Measurements from ENCODE around the gene DUOXA2.
"Not testable (repeated sequence)": the region's sequence is repeated elsewhere in the genome, so short reads cannot be mapped to it uniquely, and the experiment has no call there.

Gene DUOXA2

GRCh38 chr15:45118131-45118588 is 4.0 kb downstream of the DUOXA2 start:
- peak; percentile 81 for DNase-seq

GRCh38 chr15:45118996-45119395 is 4.9 kb downstream of the DUOXA2 start:
- no peak for DNase-seq

- no peak for DNase-seq
Measured at GRCh38 chr15:45120081-45120972, 6.2 kb downstream of the DUOXA2 start.

GRCh38 chr15:45121020-45121419 is 6.9 kb downstream of the DUOXA2 start:
- no peak for DNase-seq

- no peak for DNase-seq
Measured at GRCh38 chr15:45121706-45122417, 7.7 kb downstream of the DUOXA2 start.

GRCh38 chr15:45122719-45123118 is 8.6 kb downstream of the DUOXA2 start:
- DNase-seq, result no peak

GRCh38 chr15:45123397-45123796 is 9.3 kb downstream of the DUOXA2 start:
- DNase-seq, result no peak

GRCh38 chr15:45126535-45127158 is 12.5 kb downstream of the DUOXA2 start:
- DNase-seq, result no peak

GRCh38 chr15:45128971-45129639 is 15.0 kb downstream of the DUOXA2 start:
- DNase-seq, result no peak

- DNase-seq, result peak; percentile 45
Measured at GRCh38 chr15:45129651-45130129, 15.6 kb downstream of the DUOXA2 start, which contains the start of the genes DUOX1 and DUOXA1. Gene DUOX1, plus strand, starts transcription at chr15:45129994. Its CDS starts 1,973 bp downstream, at chr15:45131967. Gene DUOXA1, minus strand, starts transcription at chr15:45129879. Its CDS starts 6,865 bp downstream, at chr15:45123014.

- no peak for DNase-seq
Measured at GRCh38 chr15:45130291-45131000, 16.3 kb downstream of the DUOXA2 start.

GRCh38 chr15:45131510-45131909 is 17.4 kb downstream of the DUOXA2 start:
- DNase-seq, result no peak

GRCh38 chr15:45132844-45133560 is 18.9 kb downstream of the DUOXA2 start:
- DNase-seq, result no peak

GRCh38 chr15:45133561-45133920 is 19.4 kb downstream of the DUOXA2 start:
- DNase-seq, result no peak

- no peak for DNase-seq
Measured at GRCh38 chr15:45134046-45134445, 19.9 kb downstream of the DUOXA2 start.

- peak; percentile 49 for DNase-seq
Measured at GRCh38 chr15:45134682-45135604, 20.8 kb downstream of the DUOXA2 start.

- DNase-seq, result not testable (repeated sequence)
Measured at GRCh38 chr15:45135705-45136377, 21.7 kb downstream of the DUOXA2 start.

- DNase-seq, result no peak
Measured at GRCh38 chr15:45136378-45136764, 22.2 kb downstream of the DUOXA2 start.

- no peak for DNase-seq
Measured at GRCh38 chr15:45137703-45138102, 23.6 kb downstream of the DUOXA2 start.

Measured in activated T-cell treated with anti-CD3 and anti-CD28 coated beads, Interleukin-2, amount 50 U/mL, for 1 hour (primary cell).